ENCODE results near the gene NTSR1.

- no peak for TF ChIP-seq CTCF (IDR thresholded peaks at IDR 0.05; ENCODE audit: low read depth, low read length)
- no peak for TF ChIP-seq EZH2phosphoT487 (IDR thresholded peaks at IDR 0.05; ENCODE audit: low read depth)
These were observed 31.1 kb downstream of the NTSR1 start for GRCh38 chr20:62739581-62740285.

Measured in OCI-LY3 (cell line).